Left ventricle myocardium inferior (tissue), 1 donor: Measurements from ENCODE around the gene UPF1. TPM values are rescaled to one million over a fixed set of nuclear protein-coding genes. Genes with fewer than 3 reads are reported as not detected.
A peak's percentile ranks its signal among the peaks of the same experiment; 100 is the strongest.

Experiments
- DNase-seq: peaks from one replicate; pipeline ENCODE4 v3.0.0-alpha.2; 2020
- H3K27ac ChIP-seq: fragments of 200-600 bp; replicated peaks from 2 replicates; pipeline ENCODE4 v1.8.0; 2021
- H3K27me3 ChIP-seq: fragments of 200-600 bp; 2 replicates; pipeline ENCODE4 v1.8.0; 2021; ENCODE audit warnings: low read depth
- H3K36me3 ChIP-seq: fragments of 200-600 bp; 2 replicates; pipeline ENCODE4 v1.8.0; 2021
- H3K4me1 ChIP-seq: fragments of 200-600 bp; 2 replicates; pipeline ENCODE4 v1.8.0; 2021
- H3K4me3 ChIP-seq: fragments of 200-600 bp; 2 replicates; pipeline ENCODE4 v1.8.0; 2021; ENCODE audit warnings: mild to moderate bottlenecking, moderate library complexity
- H3K9me3 ChIP-seq: fragments of 200-600 bp; replicated peaks from 2 replicates; pipeline ENCODE4 v1.8.0; 2021
- CTCF ChIP-seq: fragments of 200-600 bp; IDR thresholded peaks from 2 replicates; pipeline ENCODE4 v1.8.0; 2021; ENCODE audit warnings: antibody characterized with exemption, mild to moderate bottlenecking, borderline replicate concordance
- intact Hi-C: fragments of 100-400 bp; cut with micrococcal nuclease; formaldehyde crosslinking; loops from one replicate; pipeline ENCODE4 v1.11.0; 2022
- total RNA-seq: library from RNA; stranded (reverse); fragmentation: NEBNext Ultra II Directional; extraction: Animal tissue kit (Norgen Biotek cat#: 25700); gene quantifications from one replicate; pipeline ENCODE4 v1.2.1, GENCODE V29; 2021
- donor health status: DM: no; HTN: yes; CAD: no; lungs with severe emphysema.

Gene UPF1
- total RNA-seq, 1 donor from 2014 or later = 32.3 TPM

- intact Hi-C loops = no loop called here
- no peak for DNase-seq
- TF ChIP-seq CTCF = no peak
These were observed 24.8 kb downstream of the UPF1 start for GRCh38 chr19:18856385-18857126.

GRCh38 chr19:18857223-18857622 is 25.5 kb downstream of the UPF1 start:
- no peaks in the 10 kb centered on the region for H3K9me3 ChIP-seq
- peaks cover 21% of the 10 kb centered on the region for H3K4me1 ChIP-seq
- DNase-seq = no peak
- H3K4me3 ChIP-seq = no peak overlapping the region
- no peaks in the 10 kb centered on the region for H3K27me3 ChIP-seq
- intact Hi-C loops = no loop called here
- H3K27ac ChIP-seq = no peak overlapping the region
- TF ChIP-seq CTCF = no peak
- peaks cover 99% of the 10 kb centered on the region for H3K36me3 ChIP-seq

More at GRCh38 chr19:18856385-18857126, 24.8 kb downstream of the UPF1 start:
- Histone ChIP-seq H3K9me3 (no peaks in the 10 kb centered on the region), H3K4me1 (peaks cover 21% of the 10 kb centered on the region), H3K4me3 (no peak overlapping the region), H3K27ac (no peak overlapping the region), H3K27me3 (no peaks in the 10 kb centered on the region), H3K36me3 (peaks cover 99% of the 10 kb centered on the region)

- no peak for DNase-seq
- no peaks in the 10 kb centered on the region for H3K9me3 ChIP-seq
- intact Hi-C loops = no loop called here
- TF ChIP-seq CTCF = no peak
- H3K27me3 ChIP-seq = no peaks in the 10 kb centered on the region
- peak overlapping the region; percentile 42 for H3K27ac ChIP-seq
- no peak overlapping the region for H3K4me3 ChIP-seq
- H3K4me1 ChIP-seq = peaks cover 21% of the 10 kb centered on the region
- peaks cover 100% of the 10 kb centered on the region for H3K36me3 ChIP-seq
These were observed 27.3 kb downstream of the UPF1 start for GRCh38 chr19:18858906-18859646.

GRCh38 chr19:18859676-18860301 is 28.0 kb downstream of the UPF1 start:
- H3K27me3 ChIP-seq = no peaks in the 10 kb centered on the region
- TF ChIP-seq CTCF = no peak
- H3K4me1 ChIP-seq = peaks cover 21% of the 10 kb centered on the region
- peaks cover 100% of the 10 kb centered on the region for H3K36me3 ChIP-seq
- H3K4me3 ChIP-seq = peak overlapping the region; percentile 14
- H3K9me3 ChIP-seq = no peaks in the 10 kb centered on the region
- no peak for DNase-seq
- H3K27ac ChIP-seq = peak overlapping the region; percentile 42
- intact Hi-C loops = no loop called here

- intact Hi-C loops = no loop called here
- no peak for DNase-seq
These were observed 28.5 kb downstream of the UPF1 start for GRCh38 chr19:18860302-18860700.

More at GRCh38 chr19:18860302-18860700, 28.5 kb downstream of the UPF1 start:
- no peak for TF ChIP-seq CTCF
- Histone ChIP-seq H3K9me3 (no peaks in the 10 kb centered on the region), H3K4me3 (peak overlapping the region; percentile 14), H3K4me1 (peaks cover 21% of the 10 kb centered on the region), H3K27me3 (no peaks in the 10 kb centered on the region), H3K27ac (peak overlapping the region; percentile 42), H3K36me3 (peaks cover 100% of the 10 kb centered on the region)
